ENCODE data around the gene UBE2C. TPM values are rescaled to one million over a fixed set of nuclear protein-coding genes. Genes with fewer than 3 reads are reported as not detected.

UBE2C gene
- total RNA-seq, 1 experiment from 2014 or later, result 423 TPM

DNA sequence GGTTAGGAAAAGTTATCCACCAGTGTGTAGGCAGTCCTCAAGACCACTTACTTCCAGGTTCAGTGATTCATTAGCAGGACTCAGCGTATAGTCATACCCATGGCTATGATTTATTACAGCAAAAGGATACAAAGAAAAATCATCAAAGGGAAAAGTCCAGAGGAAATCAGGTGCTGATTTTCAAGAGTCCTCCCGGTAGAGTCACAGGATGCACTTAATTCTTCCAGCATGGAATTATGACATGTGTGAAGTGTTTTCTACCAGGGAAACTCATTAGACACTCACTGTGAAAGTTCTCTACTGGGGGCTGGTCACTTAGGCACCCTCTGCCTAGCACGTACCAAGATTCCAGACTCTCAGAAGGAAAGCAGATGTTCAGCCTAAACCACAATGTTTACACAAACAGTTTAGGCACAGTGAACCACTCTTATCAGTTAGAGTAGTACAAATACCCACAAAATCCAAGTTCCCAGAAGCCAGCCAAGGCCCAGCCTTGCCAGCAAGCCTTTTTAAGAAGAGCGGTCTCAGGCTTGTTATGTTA, 31.0 kb upstream of the UBE2C start:
- Mint-ChIP-seq H3K4me1 (ENCODE audit: low read depth, unreplicated experiment) (no peaks in the 10 kb centered on the region), H3K36me3 (ENCODE audit: insufficient read depth, unreplicated experiment) (no peaks in the 10 kb centered on the region), H3K9me3 (ENCODE audit: unreplicated experiment) (no peaks in the 10 kb centered on the region), H3K27ac (ENCODE audit: unreplicated experiment) (no peak overlapping the region), H3K4me3 (ENCODE audit: unreplicated experiment) (no peak overlapping the region), H3K27me3 (ENCODE audit: insufficient read depth, unreplicated experiment) (no peaks in the 10 kb centered on the region)
- intact Hi-C loops (cut with micrococcal nuclease; ENCODE audit: unreplicated experiment), result no loop called here
- Histone ChIP-seq H3K4me1 (no peaks in the 10 kb centered on the region; the same call in 1 of the 2 replicates), H3K36me3 (ENCODE audit: control insufficient read depth, insufficient read depth, low read length) (no peaks in the 10 kb centered on the region), H3K9me3 (no peaks in the 10 kb centered on the region), H3K4me3 (ENCODE audit: low read depth, low read length) (no peak overlapping the region), H3K27me3 (replicated peaks; ENCODE audit: control insufficient read depth, insufficient read depth, low read length) (0 out of 2 replicates have a peak, but pooled peaks cover 1% of the 10 kb centered on the region)
- TF ChIP-seq, protein P1, sequence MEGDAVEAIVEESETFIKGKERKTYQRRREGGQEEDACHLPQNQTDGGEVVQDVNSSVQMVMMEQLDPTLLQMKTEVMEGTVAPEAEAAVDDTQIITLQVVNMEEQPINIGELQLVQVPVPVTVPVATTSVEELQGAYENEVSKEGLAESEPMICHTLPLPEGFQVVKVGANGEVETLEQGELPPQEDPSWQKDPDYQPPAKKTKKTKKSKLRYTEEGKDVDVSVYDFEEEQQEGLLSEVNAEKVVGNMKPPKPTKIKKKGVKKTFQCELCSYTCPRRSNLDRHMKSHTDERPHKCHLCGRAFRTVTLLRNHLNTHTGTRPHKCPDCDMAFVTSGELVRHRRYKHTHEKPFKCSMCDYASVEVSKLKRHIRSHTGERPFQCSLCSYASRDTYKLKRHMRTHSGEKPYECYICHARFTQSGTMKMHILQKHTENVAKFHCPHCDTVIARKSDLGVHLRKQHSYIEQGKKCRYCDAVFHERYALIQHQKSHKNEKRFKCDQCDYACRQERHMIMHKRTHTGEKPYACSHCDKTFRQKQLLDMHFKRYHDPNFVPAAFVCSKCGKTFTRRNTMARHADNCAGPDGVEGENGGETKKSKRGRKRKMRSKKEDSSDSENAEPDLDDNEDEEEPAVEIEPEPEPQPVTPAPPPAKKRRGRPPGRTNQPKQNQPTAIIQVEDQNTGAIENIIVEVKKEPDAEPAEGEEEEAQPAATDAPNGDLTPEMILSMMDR (IDR thresholded peaks at IDR 0.05; ENCODE audit: insufficient read depth in 1 of 2, low read depth in 1 of 2, low read length in 1 of 2, severe bottlenecking in 1 of 2, unreplicated experiment in 1 of 2), result no peak
- CTCF ChIA-PET, result no interaction called here
- POLR2A ChIA-PET, result no interaction called here
- no TSS peak for BruUV-seq (replicated peaks)
- DNase-seq, result no peak

DNA sequence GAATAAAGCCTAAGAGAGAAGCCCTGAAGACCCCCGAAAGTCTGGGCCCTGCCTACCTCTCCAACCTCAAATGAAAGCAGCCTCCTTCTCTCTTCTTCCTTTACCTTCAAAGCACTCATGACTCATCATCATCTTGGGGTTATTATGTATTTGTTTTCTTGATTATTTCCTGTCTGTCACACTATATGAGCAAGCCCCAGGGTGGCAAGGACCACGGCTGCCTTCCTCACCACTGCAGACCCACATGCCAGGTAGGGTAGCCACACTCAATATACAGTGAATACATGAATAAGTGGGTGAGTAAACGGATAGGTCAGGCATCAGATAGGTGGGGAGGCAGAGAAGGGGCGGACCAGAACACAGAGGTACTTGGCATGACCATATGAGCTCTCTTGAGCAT, 29.6 kb upstream of the UBE2C start:
- no peaks in the 10 kb centered on the region for H3K4me1 Mint-ChIP-seq (ENCODE audit: low read depth, unreplicated experiment)
- TF ChIP-seq, protein P1 (IDR thresholded peaks at IDR 0.05; ENCODE audit: insufficient read depth in 1 of 2, low read depth in 1 of 2, low read length in 1 of 2, severe bottlenecking in 1 of 2, unreplicated experiment in 1 of 2), result no peak
- H3K36me3 ChIP-seq (ENCODE audit: control insufficient read depth, insufficient read depth, low read length), result no peaks in the 10 kb centered on the region
- H3K9me3 ChIP-seq, result no peaks in the 10 kb centered on the region
- no peak overlapping the region for H3K4me3 Mint-ChIP-seq (ENCODE audit: unreplicated experiment)
- H3K27me3 Mint-ChIP-seq (ENCODE audit: insufficient read depth, unreplicated experiment), result no peaks in the 10 kb centered on the region
- H3K27ac Mint-ChIP-seq (ENCODE audit: unreplicated experiment), result no peak overlapping the region
- no peak for DNase-seq
- no peaks in the 10 kb centered on the region; the same call in 1 of the 2 replicates for H3K4me1 ChIP-seq
- H3K9me3 Mint-ChIP-seq (ENCODE audit: unreplicated experiment), result no peaks in the 10 kb centered on the region
- H3K36me3 Mint-ChIP-seq (ENCODE audit: insufficient read depth, unreplicated experiment), result no peaks in the 10 kb centered on the region
- POLR2A ChIA-PET, result interaction anchor here (0.5 kb wide), 1 partner anchor 101 kb away, joined by 5 read pairs; no protein-coding TSS in a partner anchor
- no peak overlapping the region for H3K4me3 ChIP-seq (ENCODE audit: low read depth, low read length)
- CTCF ChIA-PET, result interaction anchor here (2.1 kb wide), 1 partner anchor 12 kb away, joined by 13 read pairs; no protein-coding TSS in a partner anchor
- intact Hi-C loops (cut with micrococcal nuclease; ENCODE audit: unreplicated experiment), result no loop called here
- H3K27me3 ChIP-seq (replicated peaks; ENCODE audit: control insufficient read depth, insufficient read depth, low read length), result 0 out of 2 replicates have a peak, but pooled peaks cover 1% of the 10 kb centered on the region
- no TSS peak for BruUV-seq (replicated peaks)

GRCh38 chr20:45783656-45784294, 28.7 kb upstream of the UBE2C start:
- H3K36me3 ChIP-seq (ENCODE audit: control insufficient read depth, insufficient read depth, low read length), result no peaks in the 10 kb centered on the region
- H3K4me3 ChIP-seq (ENCODE audit: low read depth, low read length), result no peak overlapping the region
- no peaks in the 10 kb centered on the region; the same call in 1 of the 2 replicates for H3K4me1 ChIP-seq
- CTCF ChIA-PET, result interaction anchor here (2.1 kb wide), 1 partner anchor 13 kb away, joined by 13 read pairs; no protein-coding TSS in a partner anchor
- no peaks in the 10 kb centered on the region for H3K9me3 Mint-ChIP-seq (ENCODE audit: unreplicated experiment)
- H3K27me3 Mint-ChIP-seq (ENCODE audit: insufficient read depth, unreplicated experiment), result no peaks in the 10 kb centered on the region
- 0 out of 2 replicates have a peak, but pooled peaks cover 1% of the 10 kb centered on the region for H3K27me3 ChIP-seq (replicated peaks; ENCODE audit: control insufficient read depth, insufficient read depth, low read length)
- POLR2A ChIA-PET, result no interaction called here
- TF ChIP-seq, protein P1 (IDR thresholded peaks at IDR 0.05; ENCODE audit: insufficient read depth in 1 of 2, low read depth in 1 of 2, low read length in 1 of 2, severe bottlenecking in 1 of 2, unreplicated experiment in 1 of 2), result no peak
- H3K36me3 Mint-ChIP-seq (ENCODE audit: insufficient read depth, unreplicated experiment), result no peaks in the 10 kb centered on the region
- intact Hi-C loops (cut with micrococcal nuclease; ENCODE audit: unreplicated experiment), result no loop called here
- no peak for DNase-seq
- no peaks in the 10 kb centered on the region for H3K9me3 ChIP-seq
- no peak overlapping the region for H3K4me3 Mint-ChIP-seq (ENCODE audit: unreplicated experiment)
- no peak overlapping the region for H3K27ac Mint-ChIP-seq (ENCODE audit: unreplicated experiment)
- no TSS peak for BruUV-seq (replicated peaks)
- H3K4me1 Mint-ChIP-seq (ENCODE audit: low read depth, unreplicated experiment), result no peaks in the 10 kb centered on the region

Measured in Caco-2 (cell line).